Measurements from ENCODE around the gene GPC6. TPM values are rescaled to one million over a fixed set of nuclear protein-coding genes. Genes with fewer than 3 reads are reported as not detected.
"Not testable (repeated sequence)": the region's sequence is repeated elsewhere in the genome, so short reads cannot be mapped to it uniquely, and the experiment has no call there.

Gene GPC6
- total RNA-seq, 5 donors from 2014 or later (not counting 1 experiment from before 2014, with no cell fraction given): 0.03 to 0.18 (median 0.06) TPM; not detected in 2

DNA sequence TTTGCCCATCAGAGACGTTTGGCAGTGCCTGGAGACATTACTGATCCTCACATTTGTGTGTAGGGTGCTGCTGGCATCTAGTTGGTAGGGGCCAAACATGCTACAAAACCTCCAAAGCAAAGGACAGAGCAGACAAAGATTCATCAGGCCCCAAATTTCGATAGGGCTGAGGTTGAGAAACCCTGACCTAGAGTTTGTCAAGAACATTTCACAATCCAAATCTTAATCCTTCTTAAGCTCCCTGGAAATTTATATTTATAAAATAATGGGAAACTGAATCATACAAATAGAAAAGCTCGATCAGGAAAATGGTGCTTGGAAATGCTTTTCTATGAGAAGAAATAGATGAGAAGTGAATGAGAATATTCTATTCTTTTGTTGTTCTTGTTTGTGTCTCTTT, 979.3 kb downstream of the GPC6 start:
- CTCF ChIA-PET: no interaction called here
- Histone ChIP-seq H3K4me1 (ENCODE audit: control insufficient read depth in 1 of 2, extremely low read depth in 1 of 2, insufficient read depth in 2 of 2, low read length in 2 of 2) (no peaks in the 10 kb centered on the region), H3K27ac (ENCODE audit: low read length) (no peak overlapping the region), H3K9me3 (no peaks in the 10 kb centered on the region), H3K27me3 (replicated peaks in 1 of 2; ENCODE audit: control insufficient read depth in 2 of 2, extremely low read depth in 1 of 2, insufficient read depth in 2 of 2, low read length in 1 of 2) (no peaks in the 10 kb centered on the region), H3K4me3 (ENCODE audit: control insufficient read depth in 1 of 2, extremely low read depth in 1 of 2, low read length in 1 of 2) (no peak overlapping the region), H3K36me3 (ENCODE audit: control insufficient read depth in 2 of 2, extremely low read depth in 1 of 2, insufficient read depth in 1 of 2, low read length in 1 of 2) (no peaks in the 10 kb centered on the region)
- Mint-ChIP-seq H3K4me3 (no peak overlapping the region), H3K27ac (no peak overlapping the region), H3K27me3 (no peaks in the 10 kb centered on the region), H3K4me1 (peaks cover 0 to 3% (median 1%) of the 10 kb centered on the region in 3 donors), H3K36me3 (no peaks in the 10 kb centered on the region), H3K9me3 (no peaks in the 10 kb centered on the region)
- no peak for ATAC-seq (replicated peaks in 1 of 4)
- no CpG with 5 or more reads among the region's 3 CpGs for WGBS (ENCODE audit: insufficient coverage)
- no peak for DNase-seq
- POLR2A ChIA-PET: no interaction called here

DNA sequence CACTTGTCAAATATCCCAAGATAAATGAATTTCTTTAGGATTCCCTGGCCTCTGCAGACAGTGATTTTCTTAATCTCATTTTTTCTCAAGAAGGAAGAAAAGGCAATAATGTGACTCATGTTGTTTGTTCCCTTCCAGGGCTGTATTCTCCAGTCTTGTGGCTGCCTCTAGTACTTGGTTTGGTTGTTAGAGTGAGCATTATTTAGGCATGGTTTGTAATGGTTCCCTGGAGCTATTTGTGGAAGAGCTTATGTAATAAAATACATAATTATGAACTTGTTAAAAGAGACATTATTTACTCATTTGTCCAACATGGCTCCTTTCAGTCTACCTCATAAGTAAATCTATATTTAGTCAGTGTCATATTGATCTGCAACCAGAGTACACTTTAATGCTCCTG, 982.5 kb downstream of the GPC6 start:
- DNase-seq (no peak), ATAC-seq (replicated peaks in 1 of 4) (no peak)
- Mint-ChIP-seq H3K4me1 (peaks cover 0 to 5% (median 3%) of the 10 kb centered on the region in 3 donors), H3K4me3 (no peak overlapping the region), H3K36me3 (no peaks in the 10 kb centered on the region), H3K9me3 (no peaks in the 10 kb centered on the region), H3K27me3 (no peaks in the 10 kb centered on the region), H3K27ac (no peak overlapping the region)
- ChIA-PET POLR2A (interaction anchor here in 1 of 2 donors (0.5 kb wide), 1 partner anchor 781 kb away, joined by 3 read pairs; no protein-coding TSS in a partner anchor), CTCF (interaction anchor here in 1 of 2 donors (0.6 kb wide), 2 partner anchors 352 to 1538 kb away, joined by 3 read pairs; no protein-coding TSS in a partner anchor)
- no peak overlapping the region for H3K27ac ChIP-seq (ENCODE audit: low read length)
- no peaks in the 10 kb centered on the region for H3K9me3 ChIP-seq
- no peaks in the 10 kb centered on the region for H3K36me3 ChIP-seq (ENCODE audit: control insufficient read depth in 2 of 2, extremely low read depth in 1 of 2, insufficient read depth in 1 of 2, low read length in 1 of 2)
- no peak overlapping the region for H3K4me3 ChIP-seq (ENCODE audit: control insufficient read depth in 1 of 2, extremely low read depth in 1 of 2, low read length in 1 of 2)
- H3K4me1 ChIP-seq (ENCODE audit: control insufficient read depth in 1 of 2, extremely low read depth in 1 of 2, insufficient read depth in 2 of 2, low read length in 2 of 2): no peaks in the 10 kb centered on the region
- no peaks in the 10 kb centered on the region for H3K27me3 ChIP-seq (replicated peaks in 1 of 2; ENCODE audit: control insufficient read depth in 2 of 2, extremely low read depth in 1 of 2, insufficient read depth in 2 of 2, low read length in 1 of 2)

GRCh38 chr13:94209913-94210312, 983.3 kb downstream of the GPC6 start:
- WGBS (ENCODE audit: insufficient coverage): 100% methylated on average over 1 of the region's 4 CpGs
- not testable (repeated sequence) for H3K27ac Mint-ChIP-seq; H3K36me3 Mint-ChIP-seq; H3K27me3 ChIP-seq (replicated peaks in 1 of 2; ENCODE audit: control insufficient read depth in 2 of 2, extremely low read depth in 1 of 2, insufficient read depth in 2 of 2, low read length in 1 of 2); H3K9me3 ChIP-seq; H3K4me3 ChIP-seq (ENCODE audit: control insufficient read depth in 1 of 2, extremely low read depth in 1 of 2, low read length in 1 of 2); DNase-seq; H3K27me3 Mint-ChIP-seq; H3K4me3 Mint-ChIP-seq; H3K4me1 ChIP-seq (ENCODE audit: control insufficient read depth in 1 of 2, extremely low read depth in 1 of 2, insufficient read depth in 2 of 2, low read length in 2 of 2); H3K36me3 ChIP-seq (ENCODE audit: control insufficient read depth in 2 of 2, extremely low read depth in 1 of 2, insufficient read depth in 1 of 2, low read length in 1 of 2); ATAC-seq (replicated peaks in 1 of 4); H3K4me1 Mint-ChIP-seq; H3K27ac ChIP-seq (ENCODE audit: low read length); H3K9me3 Mint-ChIP-seq
- ChIA-PET POLR2A (interaction anchor here in 1 of 2 donors (0.6 kb wide), 1 partner anchor 187 kb away, joined by 3 read pairs; no protein-coding TSS in a partner anchor), CTCF (interaction anchor here in 1 of 2 donors (0.5 to 0.7 kb wide), 3 partner anchors 87 to 430 kb away, joined by 3 to 4 read pairs (median 3); no protein-coding TSS in a partner anchor)

- Histone ChIP-seq H3K4me3 (ENCODE audit: control insufficient read depth in 1 of 2, extremely low read depth in 1 of 2, low read length in 1 of 2) (no peak overlapping the region), H3K36me3 (ENCODE audit: control insufficient read depth in 2 of 2, extremely low read depth in 1 of 2, insufficient read depth in 1 of 2, low read length in 1 of 2) (no peaks in the 10 kb centered on the region), H3K27ac (ENCODE audit: low read length) (no peak overlapping the region), H3K4me1 (ENCODE audit: control insufficient read depth in 1 of 2, extremely low read depth in 1 of 2, insufficient read depth in 2 of 2, low read length in 2 of 2) (no peaks in the 10 kb centered on the region), H3K27me3 (replicated peaks in 1 of 2; ENCODE audit: control insufficient read depth in 2 of 2, extremely low read depth in 1 of 2, insufficient read depth in 2 of 2, low read length in 1 of 2) (no peaks in the 10 kb centered on the region), H3K9me3 (no peaks in the 10 kb centered on the region)
- no peak overlapping the region for H3K27ac Mint-ChIP-seq
- ATAC-seq (replicated peaks in 1 of 4): no peak
- ChIA-PET CTCF (no interaction called here), POLR2A (no interaction called here)
- no peaks in the 10 kb centered on the region for H3K36me3 Mint-ChIP-seq
- no peak overlapping the region for H3K4me3 Mint-ChIP-seq
- no peaks in the 10 kb centered on the region for H3K9me3 Mint-ChIP-seq
- peaks cover 0 to 5% (median 3%) of the 10 kb centered on the region in 3 donors for H3K4me1 Mint-ChIP-seq
- H3K27me3 Mint-ChIP-seq: no peaks in the 10 kb centered on the region
- 30% methylated on average over 2 of the region's 5 CpGs for WGBS (ENCODE audit: insufficient coverage)
- no peak for DNase-seq
Observed at GRCh38 chr13:94210816-94211215, 984.2 kb downstream of the GPC6 start.

- H3K4me3 ChIP-seq (ENCODE audit: control insufficient read depth in 1 of 2, extremely low read depth in 1 of 2, low read length in 1 of 2): no peak overlapping the region
- ATAC-seq (replicated peaks in 1 of 4): no peak
- no peak overlapping the region for H3K27ac ChIP-seq (ENCODE audit: low read length)
- no peaks in the 10 kb centered on the region for H3K9me3 Mint-ChIP-seq
- peaks cover 0 to 5% (median 3%) of the 10 kb centered on the region in 3 donors for H3K4me1 Mint-ChIP-seq
- H3K27me3 ChIP-seq (replicated peaks in 1 of 2; ENCODE audit: control insufficient read depth in 2 of 2, extremely low read depth in 1 of 2, insufficient read depth in 2 of 2, low read length in 1 of 2): no peaks in the 10 kb centered on the region
- CTCF ChIA-PET: no interaction called here
- H3K4me1 ChIP-seq (ENCODE audit: control insufficient read depth in 1 of 2, extremely low read depth in 1 of 2, insufficient read depth in 2 of 2, low read length in 2 of 2): no peaks in the 10 kb centered on the region
- no peak overlapping the region for H3K4me3 Mint-ChIP-seq
- no peaks in the 10 kb centered on the region for H3K36me3 ChIP-seq (ENCODE audit: control insufficient read depth in 2 of 2, extremely low read depth in 1 of 2, insufficient read depth in 1 of 2, low read length in 1 of 2)
- POLR2A ChIA-PET: no interaction called here
- H3K27me3 Mint-ChIP-seq: no peaks in the 10 kb centered on the region
- no peaks in the 10 kb centered on the region for H3K36me3 Mint-ChIP-seq
- H3K9me3 ChIP-seq: no peaks in the 10 kb centered on the region
- H3K27ac Mint-ChIP-seq: no peak overlapping the region
- no peak for DNase-seq
Observed at GRCh38 chr13:94212196-94212595, 985.6 kb downstream of the GPC6 start.

GRCh38 chr13:94214121-94214520, 987.5 kb downstream of the GPC6 start:
- ChIA-PET CTCF (no interaction called here), POLR2A (interaction anchor here in 1 of 2 donors (0.5 kb wide), 1 partner anchor 1997 kb away, joined by 3 read pairs; no protein-coding TSS in a partner anchor)
- no peak for ATAC-seq (replicated peaks in 1 of 4)

GRCh38 chr13:94214975-94215374, 988.4 kb downstream of the GPC6 start:
- no CpG with 5 or more reads among the region's 3 CpGs for WGBS (ENCODE audit: insufficient coverage)
- H3K9me3 Mint-ChIP-seq: no peaks in the 10 kb centered on the region
- H3K9me3 ChIP-seq: no peaks in the 10 kb centered on the region
- H3K36me3 Mint-ChIP-seq: no peaks in the 10 kb centered on the region
- H3K36me3 ChIP-seq (ENCODE audit: control insufficient read depth in 2 of 2, extremely low read depth in 1 of 2, insufficient read depth in 1 of 2, low read length in 1 of 2): no peaks in the 10 kb centered on the region
- H3K27me3 Mint-ChIP-seq: no peaks in the 10 kb centered on the region
- H3K4me1 ChIP-seq (ENCODE audit: control insufficient read depth in 1 of 2, extremely low read depth in 1 of 2, insufficient read depth in 2 of 2, low read length in 2 of 2): peaks cover 0 to 6% of the 10 kb centered on the region in 2 experiments
- ChIA-PET POLR2A (no interaction called here), CTCF (no interaction called here)
- H3K4me3 Mint-ChIP-seq: no peak overlapping the region
- no peak overlapping the region for H3K27ac ChIP-seq (ENCODE audit: low read length)
- H3K27ac Mint-ChIP-seq: no peak overlapping the region
- H3K27me3 ChIP-seq (replicated peaks in 1 of 2; ENCODE audit: control insufficient read depth in 2 of 2, extremely low read depth in 1 of 2, insufficient read depth in 2 of 2, low read length in 1 of 2): no peaks in the 10 kb centered on the region
- no peak for DNase-seq
- H3K4me1 Mint-ChIP-seq: peaks cover 0 to 5% (median 3%) of the 10 kb centered on the region in 3 donors
- no peak overlapping the region for H3K4me3 ChIP-seq (ENCODE audit: control insufficient read depth in 1 of 2, extremely low read depth in 1 of 2, low read length in 1 of 2)
- ATAC-seq (replicated peaks in 1 of 4): no peak

More at GRCh38 chr13:94214121-94214520, 987.5 kb downstream of the GPC6 start:
- Mint-ChIP-seq H3K27ac (no peak overlapping the region), H3K4me3 (no peak overlapping the region), H3K27me3 (no peaks in the 10 kb centered on the region), H3K36me3 (no peaks in the 10 kb centered on the region), H3K4me1 (peaks cover 0 to 5% (median 3%) of the 10 kb centered on the region in 3 donors), H3K9me3 (no peaks in the 10 kb centered on the region)
- Histone ChIP-seq H3K9me3 (no peaks in the 10 kb centered on the region), H3K27me3 (replicated peaks in 1 of 2; ENCODE audit: control insufficient read depth in 2 of 2, extremely low read depth in 1 of 2, insufficient read depth in 2 of 2, low read length in 1 of 2) (no peaks in the 10 kb centered on the region), H3K4me1 (ENCODE audit: control insufficient read depth in 1 of 2, extremely low read depth in 1 of 2, insufficient read depth in 2 of 2, low read length in 2 of 2) (peaks cover 0 to 6% of the 10 kb centered on the region in 2 experiments), H3K4me3 (ENCODE audit: control insufficient read depth in 1 of 2, extremely low read depth in 1 of 2, low read length in 1 of 2) (no peak overlapping the region), H3K36me3 (ENCODE audit: control insufficient read depth in 2 of 2, extremely low read depth in 1 of 2, insufficient read depth in 1 of 2, low read length in 1 of 2) (no peaks in the 10 kb centered on the region), H3K27ac (ENCODE audit: low read length) (no peak overlapping the region)
- DNase-seq: no peak
- no CpG with 5 or more reads among the region's 1 CpG for WGBS (ENCODE audit: insufficient coverage)

Measured in T-cell (primary cell).